Spleen (tissue), 11 donors: ENCODE results near the gene HSD11B1. TPM values are rescaled to one million over a fixed set of nuclear protein-coding genes. Genes with fewer than 3 reads are reported as not detected.

Source experiments
- DNase-seq: peaks from one replicate; pipeline ENCODE4 v3.0.0-alpha.2; 2020
- H3K27ac ChIP-seq, 8 donors: fragments of 200-600 bp; sonication (generic) in 7 of 8; 1 replicate in 4 of 8; 2 replicates in 4 of 8; pipeline versions ENCODE4 v1.5.0 to v1.8.0; 2016 to 2021; ENCODE audit warnings: inconsistent platforms in 4 of 8, mild to moderate bottlenecking in 4 of 8, moderate library complexity in 1 of 8
- H3K27me3 ChIP-seq, 7 donors: fragments of 200-600 bp; sonication (generic) in 6 of 7; replicated peaks in 1 of 7; 1 replicate in 4 of 7; 2 replicates in 3 of 7; pipeline versions ENCODE4 v1.5.0 to v1.8.0; 2016 to 2021; ENCODE audit warnings: inconsistent platforms in 3 of 7, mild to moderate bottlenecking in 1 of 7
- H3K36me3 ChIP-seq, 6 donors: fragments of 200-600 bp; sonication (generic) in 5 of 6; 1 replicate in 4 of 6; 2 replicates in 2 of 6; pipeline versions ENCODE4 v1.5.0 to v1.8.0; 2016 to 2021; ENCODE audit warnings: inconsistent platforms in 2 of 6
- H3K4me1 ChIP-seq, 6 donors: fragments of 200-600 bp; sonication (generic) in 5 of 6; 1 replicate in 3 of 6; 2 replicates in 3 of 6; pipeline versions ENCODE4 v1.5.0 to v1.8.0; 2016 to 2021; ENCODE audit warnings: inconsistent platforms in 3 of 6
- H3K4me3 ChIP-seq, 8 donors: fragments of 200-600 bp; sonication (generic) in 7 of 8; 1 replicate in 4 of 8; 2 replicates in 4 of 8; pipeline versions ENCODE4 v1.5.0 to v1.8.0; 2016 to 2021; ENCODE audit warnings: inconsistent platforms in 4 of 8, mild to moderate bottlenecking in 4 of 8, moderate library complexity in 2 of 8
- H3K9me3 ChIP-seq, 8 donors: fragments of 200-600 bp; sonication (generic) in 7 of 8; 1 replicate in 4 of 8; 2 replicates in 4 of 8; pipeline versions ENCODE4 v1.5.0 to v1.8.0; 2016 to 2021; ENCODE audit warnings: inconsistent platforms in 4 of 8
- CTCF ChIP-seq, 11 experiments: fragments of 200-600 bp in 7 of 11; fragments of 450-650 bp in 4 of 11; sonication (generic) in 4 of 11; IDR thresholded peaks in 8 of 11; conservative IDR thresholded peaks in 3 of 11; 1 replicate in 7 of 11; 2 replicates in 4 of 11; pipeline versions ENCODE4 v1.4.0 to v1.8.0; 2016 to 2021; ENCODE audit warnings: antibody characterized with exemption in 11 of 11, inconsistent platforms in 4 of 11, mild to moderate bottlenecking in 1 of 11
- POLR2A ChIP-seq, 3 donors: fragments of 450-650 bp; IDR thresholded peaks; one replicate each; pipeline ENCODE4 v1.5.1; 2017; ENCODE audit warnings: antibody characterized with exemption in 3 of 3, mild to moderate bottlenecking in 1 of 3
- POLR2AphosphoS5 ChIP-seq, 3 donors: sonication (generic); formaldehyde crosslinking; IDR thresholded peaks; one replicate each; pipeline ENCODE4 v1.5.1; 2017; ENCODE audit warnings: antibody characterized with exemption in 3 of 3
- WGBS, 5 donors: extraction: QIAGEN DNeasy Blood & Tissue Kit in 3 of 5; methylation state at CpG; one replicate each; pipeline versions ENCODE4 v1.1.5 to v1.1.7; 2013 to 2018; 5-methylcytosine and 5-hydroxymethylcytosine counted together
- intact Hi-C: fragments of 100-400 bp; cut with DNase I; formaldehyde crosslinking; loops from one replicate; pipeline ENCODE4 v1.15.0; 2023; ENCODE audit warnings: low total_unique reads
- polyA plus RNA-seq, 3 donors: library from polyadenylated mRNA; stranded (reverse); fragments of 200-250 nt; gene quantifications; one replicate each; pipeline ENCODE4 v1.2.1, GENCODE V29; 2013
- total RNA-seq, 7 donors: library from RNA; depleted of rRNA in 3 of 7; stranded (reverse); fragments of >200 nt in 3 of 7; fragmentation: NEBNext Ultra II Directional in 4 of 7; extraction: Animal tissue kit (Norgen Biotek cat#: 25700) in 4 of 7; gene quantifications; one replicate each; pipeline versions ENCODE4 v1.1.0 to v1.2.1, GENCODE V29; 2016 to 2021
- donor health status: healthy with polysubstance abuse.
- donor health status: DM: no; HTN: no; CAD: no; lungs with moderate emphysema.
- donor health status: DM: no; HTN: no; CAD: no.
- donor health status: Bipolar disorder and iron deficiency.
- donor health status: healthy.
- donor health status: DM: no; HTN: no; CAD: no.
- donor health status: DM: yes; HTN: yes; CAD: no.

HSD11B1 gene
- total and polyA plus RNA-seq, 10 donors: 1.8 to 14.9 (median 3.7) TPM

GRCh38 chr1:209708297-209708696 lies 3.7 kb downstream of the HSD11B1 start:
- Histone ChIP-seq H3K27me3 (no peaks in the 10 kb centered on the region), H3K9me3 (no peaks in the 10 kb centered on the region), H3K36me3 (no peaks in the 10 kb centered on the region), H3K27ac (no peak overlapping the region), H3K4me1 (peaks cover 0 to 9% (median 4%) of the 10 kb centered on the region in 6 donors), H3K4me3 (no peak overlapping the region)
- DNase-seq: no peak
- WGBS, 5 donors: 69 to 77% (median 71%) methylated on average over 4 of the region's 4 CpGs
- intact Hi-C loops: no loop called here
- TF ChIP-seq POLR2A (IDR thresholded peaks at IDR 0.05) (no peak), CTCF (IDR thresholded peaks at IDR 0.05 in 8 of 11, conservative IDR thresholded peaks at IDR 0.05 in 3 of 11) (no peak), POLR2AphosphoS5 (IDR thresholded peaks at IDR 0.05) (no peak)

DNA sequence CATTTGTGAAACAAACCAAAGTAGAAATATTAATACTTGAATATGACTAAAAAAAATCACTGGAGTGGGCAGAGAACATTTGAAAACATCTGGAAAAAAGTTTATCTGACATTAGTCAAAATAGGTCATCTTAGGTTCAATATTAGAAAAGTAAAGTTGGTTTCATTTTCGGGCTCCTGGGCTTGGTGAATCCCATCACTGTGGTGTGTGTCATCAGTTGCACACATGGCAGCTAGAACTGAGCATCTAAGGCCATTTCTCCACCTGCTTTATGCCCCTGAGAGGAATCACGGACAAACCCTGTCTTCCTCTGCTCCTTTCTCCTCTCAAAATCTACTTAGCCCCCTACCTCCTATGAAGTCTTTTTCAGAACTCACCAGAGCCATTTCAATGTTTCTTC lies 5.4 kb downstream of the HSD11B1 start:
- no peaks in the 10 kb centered on the region for H3K27me3 ChIP-seq
- TF ChIP-seq POLR2AphosphoS5 (IDR thresholded peaks at IDR 0.05) (no peak), POLR2A (IDR thresholded peaks at IDR 0.05) (no peak), CTCF (IDR thresholded peaks at IDR 0.05 in 8 of 11, conservative IDR thresholded peaks at IDR 0.05 in 3 of 11) (no peak)
- intact Hi-C loops: no loop called here
- DNase-seq: no peak
- no peaks in the 10 kb centered on the region for H3K4me1 ChIP-seq
- H3K36me3 ChIP-seq: no peaks in the 10 kb centered on the region
- WGBS, 5 donors: 68 to 87% (median 76%) methylated on average over 2 of the region's 2 CpGs
- no peak overlapping the region for H3K4me3 ChIP-seq
- H3K27ac ChIP-seq: no peak overlapping the region
- no peaks in the 10 kb centered on the region for H3K9me3 ChIP-seq

DNA sequence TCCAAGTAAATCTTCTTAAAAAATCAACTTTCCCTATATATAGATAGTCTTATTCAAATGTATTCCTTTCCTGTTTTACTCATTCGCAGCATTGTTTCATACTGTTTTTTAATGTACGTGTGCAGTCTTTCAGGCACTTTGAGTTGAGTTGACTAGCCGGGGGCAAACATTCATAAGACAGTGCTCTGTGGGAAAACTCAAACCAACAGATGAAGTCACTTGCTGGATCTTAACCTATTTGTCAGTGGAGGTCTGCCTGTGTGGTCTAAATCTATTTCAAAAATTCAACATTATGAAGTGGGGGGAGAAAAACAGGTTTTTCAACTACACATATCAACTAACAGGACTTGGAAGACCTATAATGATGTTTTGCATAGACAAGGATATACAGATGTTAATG lies 6.2 kb downstream of the HSD11B1 start:
- WGBS, 5 donors: 84 to 94% (median 89%) methylated on average over 3 of the region's 3 CpGs
- intact Hi-C loops: no loop called here
- Histone ChIP-seq H3K27ac (no peak overlapping the region), H3K36me3 (no peaks in the 10 kb centered on the region), H3K4me3 (no peak overlapping the region), H3K4me1 (no peaks in the 10 kb centered on the region), H3K27me3 (no peaks in the 10 kb centered on the region), H3K9me3 (no peaks in the 10 kb centered on the region)
- no peak for DNase-seq
- TF ChIP-seq POLR2A (IDR thresholded peaks at IDR 0.05) (no peak), POLR2AphosphoS5 (IDR thresholded peaks at IDR 0.05) (no peak), CTCF (IDR thresholded peaks at IDR 0.05 in 8 of 11, conservative IDR thresholded peaks at IDR 0.05 in 3 of 11) (no peak)

DNA sequence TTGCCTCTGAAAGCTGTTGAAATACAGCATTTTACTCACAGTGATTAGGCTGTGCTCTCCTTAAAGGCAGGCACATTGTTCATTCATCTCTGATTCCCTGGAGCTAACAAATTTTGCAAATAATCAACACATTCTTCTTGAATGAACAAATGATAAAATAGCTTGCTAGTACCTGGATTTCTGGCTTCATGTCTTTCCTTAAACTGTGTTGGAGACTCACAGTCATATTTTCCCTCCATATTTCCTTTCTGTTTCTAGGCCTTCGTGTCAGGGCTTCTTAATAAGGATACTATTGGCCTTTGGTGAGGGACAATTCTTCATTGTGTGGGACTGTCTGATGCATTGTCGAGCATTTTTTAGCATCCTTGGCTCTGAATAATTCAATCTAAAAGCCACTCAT lies 9.7 kb downstream of the HSD11B1 start:
- no peak for TF ChIP-seq POLR2A (IDR thresholded peaks at IDR 0.05)
- TF ChIP-seq CTCF (IDR thresholded peaks at IDR 0.05 in 8 of 11, conservative IDR thresholded peaks at IDR 0.05 in 3 of 11): no peak
- Histone ChIP-seq H3K27ac (no peak overlapping the region), H3K36me3 (no peaks in the 10 kb centered on the region), H3K4me1 (no peaks in the 10 kb centered on the region), H3K9me3 (no peaks in the 10 kb centered on the region), H3K27me3 (no peaks in the 10 kb centered on the region), H3K4me3 (no peak overlapping the region)
- WGBS, 5 donors: 74 to 83% (median 80%) methylated on average over 2 of the region's 2 CpGs
- intact Hi-C loops: no loop called here
- no peak for DNase-seq
